Daoy (cell line): ENCODE data around the gene SNX24. TPM values are rescaled to one million over a fixed set of nuclear protein-coding genes. Genes with fewer than 3 reads are reported as not detected.
A peak's percentile ranks its signal among the peaks of the same experiment; 100 is the strongest.
"Not testable (repeated sequence)": the region's sequence is repeated elsewhere in the genome, so short reads cannot be mapped to it uniquely, and the experiment has no call there.

Experiments
- DNase-seq: peaks from one replicate; pipeline ENCODE4 v3.0.0-alpha.2; 2015; ENCODE audit warnings: low read depth
- total RNA-seq: library from RNA; depleted of rRNA; stranded (reverse); fragments of >200 nt; shearing (Covaris generic); gene quantifications from 2 replicates; pipeline ENCODE4 v1.2.3, GENCODE V29; 2014; rRNA removed

The SNX24 gene, protein sequence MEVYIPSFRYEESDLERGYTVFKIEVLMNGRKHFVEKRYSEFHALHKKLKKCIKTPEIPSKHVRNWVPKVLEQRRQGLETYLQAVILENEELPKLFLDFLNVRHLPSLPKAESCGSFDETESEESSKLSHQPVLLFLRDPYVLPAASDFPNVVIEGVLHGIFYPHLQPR
- total RNA-seq, result 36.3 and 36.6 TPM in 2 replicates

DNA sequence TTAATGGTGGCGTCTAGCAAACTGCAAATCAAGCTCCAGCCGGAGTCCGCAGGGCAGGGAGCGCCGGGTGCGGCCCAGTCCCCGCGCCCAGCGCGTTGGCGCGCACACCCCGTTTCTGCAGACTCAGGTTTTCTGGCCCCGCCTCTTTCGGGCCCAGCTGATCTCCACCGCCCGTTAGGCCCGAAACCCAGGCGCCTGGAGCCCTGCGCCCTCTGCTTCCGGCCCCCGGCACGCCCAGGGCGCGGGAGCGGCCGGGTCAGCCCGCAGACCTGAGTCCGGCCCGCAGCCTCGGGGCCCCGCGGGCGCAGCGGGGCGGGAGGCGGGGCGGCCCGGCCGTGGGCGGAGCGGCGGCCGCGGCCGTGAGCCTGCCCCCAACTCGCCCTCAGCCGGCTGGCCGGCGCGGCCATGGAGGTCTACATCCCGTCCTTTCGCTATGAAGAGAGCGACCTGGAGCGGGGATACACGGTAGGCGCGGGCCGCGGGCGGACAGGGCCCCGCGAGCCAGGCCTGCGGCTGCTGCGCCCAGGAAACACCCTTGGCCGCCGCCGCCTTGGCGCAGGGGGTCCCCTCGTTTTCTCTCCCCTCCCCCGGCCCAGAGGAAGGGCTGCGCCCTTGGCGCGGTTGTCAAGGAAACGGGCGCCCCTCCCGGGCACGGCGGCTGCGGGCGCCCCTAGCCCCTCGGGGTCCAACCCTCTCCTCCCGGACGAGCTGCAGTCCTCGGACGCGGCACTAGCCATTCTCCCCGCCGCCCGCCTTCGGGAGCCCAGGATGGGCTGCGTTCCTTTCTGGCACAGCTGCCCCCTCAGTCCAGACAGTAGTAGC is at the start of gene SNX24:
Gene SNX24, plus strand, starts transcription at position 385 of the 822 bp plus-strand sequence. Its CDS starts 21 bp downstream, at position 406.
- peak; percentile 83 for DNase-seq

DNA sequence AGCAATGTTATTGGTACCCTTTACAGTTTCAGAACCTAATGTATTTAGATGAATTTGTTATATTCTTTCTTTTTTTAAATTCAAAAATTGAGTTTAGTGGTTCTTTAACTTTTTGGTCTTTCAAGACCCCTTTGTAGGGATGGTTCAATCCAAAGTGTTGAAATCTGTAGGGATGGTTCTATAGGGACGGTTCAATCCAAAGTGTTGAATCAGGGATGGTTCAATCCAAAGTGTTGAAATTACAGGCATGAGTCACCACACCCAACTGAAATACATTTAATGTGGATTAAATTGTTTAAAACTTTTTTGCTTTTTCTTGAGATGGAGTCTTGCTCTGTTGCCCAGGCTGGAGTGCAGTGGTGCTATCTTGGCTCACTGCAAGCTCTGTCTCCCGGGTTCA is 39.9 kb upstream of the SNX24 start:
- DNase-seq, result no peak

DNA sequence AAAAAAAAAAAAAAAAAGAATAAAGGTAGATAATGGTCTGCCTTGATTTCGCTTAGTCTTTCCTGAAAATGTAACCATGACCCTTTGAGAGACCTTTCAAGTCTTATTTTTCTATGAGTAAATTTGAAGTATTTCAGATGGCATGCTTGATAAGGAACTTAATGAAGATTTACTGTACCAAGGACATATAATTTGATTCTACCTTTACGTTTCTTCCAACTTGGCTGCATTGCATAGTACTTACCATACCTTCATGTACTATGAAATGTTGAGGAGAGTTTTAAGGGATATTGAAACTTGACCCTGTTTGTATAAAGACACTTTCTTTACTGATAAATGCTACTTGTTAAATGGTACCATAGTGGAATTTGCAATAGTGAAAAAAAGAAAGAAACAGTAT is 35.0 kb upstream of the SNX24 start:
- no peak for DNase-seq

DNA sequence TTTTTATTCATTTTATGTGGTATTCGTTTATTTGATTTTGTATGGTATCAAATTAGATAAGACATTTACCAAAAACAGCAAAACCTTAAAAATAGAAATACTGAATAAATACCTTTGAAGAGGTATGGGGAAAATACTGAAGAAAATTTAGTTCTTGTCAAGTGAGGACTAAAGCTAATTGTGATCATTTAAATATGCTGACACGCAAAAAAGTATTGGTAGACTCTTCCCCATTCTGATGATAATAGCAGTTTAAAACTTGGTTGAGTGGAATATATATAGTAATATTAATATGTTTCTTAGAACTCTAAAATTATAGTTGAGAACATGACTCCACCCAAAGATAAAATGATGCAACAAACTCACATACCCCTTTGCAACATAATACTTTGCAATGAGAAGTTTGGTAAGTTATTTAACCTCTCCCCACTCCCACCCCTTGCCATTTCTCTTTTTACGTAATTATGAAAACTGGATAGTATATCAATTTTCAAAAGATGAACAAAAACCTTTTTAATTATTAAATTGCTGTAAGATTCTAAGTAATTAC is 30.1 kb upstream of the SNX24 start:
- no peak for DNase-seq

DNA sequence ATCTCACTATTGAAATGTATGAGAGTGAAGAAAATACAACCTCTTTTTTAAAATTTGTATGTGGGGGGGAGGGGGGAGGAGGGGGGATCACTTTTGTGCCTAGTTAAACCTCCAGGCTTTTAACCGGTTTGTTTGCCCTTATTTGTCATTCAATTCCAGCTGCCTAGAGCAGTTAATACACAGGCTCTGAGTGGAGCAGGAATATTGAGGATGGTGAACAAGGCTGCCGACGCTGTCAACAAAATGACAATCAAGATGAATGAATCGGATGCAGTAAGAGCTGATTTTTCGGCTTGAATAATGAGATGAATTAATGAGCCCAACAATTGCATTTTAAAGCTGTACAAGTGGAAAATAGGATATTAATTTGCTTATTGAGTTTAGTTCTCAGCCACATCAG is 28.7 kb upstream of the SNX24 start:
- DNase-seq, result no peak

DNA sequence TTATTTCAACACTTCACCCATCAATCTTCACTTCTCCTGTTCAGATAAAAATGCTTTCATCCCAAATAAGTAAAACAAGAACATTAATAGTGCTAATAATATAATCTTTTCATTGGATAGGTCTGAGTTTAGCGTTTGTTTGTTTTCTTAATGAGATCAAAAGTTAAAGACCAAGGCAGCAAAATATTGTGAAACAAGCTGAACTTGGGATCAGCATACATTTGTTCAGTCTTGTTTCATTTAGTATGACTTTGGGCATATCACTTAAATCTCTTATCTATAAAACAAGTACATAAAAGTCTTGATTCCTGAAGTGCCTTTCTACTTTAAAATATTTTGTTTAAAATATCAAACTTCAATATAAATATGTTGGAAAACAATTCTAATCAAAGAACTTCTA is 13.4 kb upstream of the SNX24 start:
- DNase-seq, result no peak

DNA sequence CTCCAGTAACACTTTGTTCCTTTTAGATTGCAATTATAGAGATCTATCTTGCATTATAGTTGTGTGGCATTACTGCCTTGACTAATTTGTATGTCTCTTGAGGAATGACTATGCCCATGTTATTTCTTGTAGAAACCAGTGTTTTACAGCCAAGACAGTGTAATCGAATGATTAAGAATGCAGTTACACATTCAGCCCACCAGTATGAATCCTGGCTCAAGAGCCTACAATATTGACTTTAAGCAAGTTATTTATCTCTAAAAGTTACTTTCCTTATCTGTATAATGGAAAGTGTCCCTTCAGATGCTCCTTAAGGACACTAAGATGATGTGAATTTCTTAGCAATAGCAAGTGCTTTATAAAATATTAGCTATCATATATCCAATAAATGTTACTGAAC is 9.7 kb upstream of the SNX24 start:
- DNase-seq, result no peak

DNA sequence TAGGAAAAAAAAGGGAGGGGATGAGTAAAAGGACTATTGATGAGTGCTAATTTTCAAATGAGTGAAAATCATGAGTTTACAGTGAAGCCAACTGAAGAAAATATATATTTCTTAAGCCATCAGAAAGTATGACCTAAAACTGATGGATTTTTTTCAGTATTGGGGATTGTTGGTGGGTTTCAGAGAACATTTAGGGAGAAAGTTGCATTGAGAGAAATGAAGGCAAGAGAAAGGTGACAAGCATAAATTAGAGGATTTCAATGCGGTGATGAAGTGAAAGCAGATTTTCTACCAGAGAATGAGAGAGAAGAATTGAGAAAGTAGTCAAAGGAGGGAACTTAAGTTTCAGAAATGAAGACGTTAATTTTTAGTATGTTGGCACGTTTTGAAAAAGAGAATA is 8.5 kb upstream of the SNX24 start:
- DNase-seq, result no peak

DNA sequence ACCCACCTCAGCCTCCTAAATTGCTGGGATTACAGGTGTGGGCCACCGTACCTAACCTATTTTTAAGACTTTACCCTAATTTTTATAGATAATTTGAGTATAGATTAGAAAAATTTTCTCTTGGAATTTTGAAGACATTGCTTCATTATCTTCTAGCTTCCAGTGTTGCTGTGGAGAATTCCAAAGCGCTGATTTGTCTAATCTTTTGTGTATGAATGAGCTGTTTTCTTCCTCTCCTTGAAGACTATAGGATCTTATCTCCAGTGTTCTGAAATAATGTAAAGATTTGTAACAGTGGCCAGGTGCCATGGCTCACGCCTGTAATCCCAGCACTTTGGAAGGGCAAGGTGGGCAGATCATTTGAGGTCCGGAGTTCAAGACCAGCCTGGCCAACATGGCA is 5.7 kb upstream of the SNX24 start:
- no peak for DNase-seq

DNA sequence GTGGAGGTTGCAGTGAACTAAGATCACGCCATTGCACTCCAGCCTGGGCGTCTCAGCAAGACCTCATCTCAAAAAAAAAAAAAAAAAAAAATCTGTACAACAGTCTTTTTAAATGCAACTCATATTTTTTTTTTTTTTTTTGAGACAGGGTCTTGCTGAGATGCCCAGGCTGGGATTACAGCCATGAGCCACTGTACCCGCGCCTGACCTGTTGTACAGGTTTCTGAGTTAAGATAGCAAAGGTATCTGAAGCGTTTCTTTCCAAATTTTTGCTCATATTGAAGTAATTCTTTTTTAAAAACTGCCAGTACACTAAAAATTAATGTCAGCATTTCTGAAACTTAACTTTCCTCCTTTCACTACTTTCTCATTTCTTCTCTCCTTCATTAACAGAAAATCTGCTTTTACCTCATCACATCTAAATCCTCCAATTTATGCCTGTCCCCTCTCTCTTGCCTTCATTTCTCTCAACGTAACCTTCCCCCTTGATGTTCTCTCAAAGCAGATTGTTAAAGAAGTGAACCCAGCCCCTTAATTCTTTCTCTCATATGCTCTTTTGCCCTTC is 3.3 kb upstream of the SNX24 start:
- no peak for DNase-seq

DNA sequence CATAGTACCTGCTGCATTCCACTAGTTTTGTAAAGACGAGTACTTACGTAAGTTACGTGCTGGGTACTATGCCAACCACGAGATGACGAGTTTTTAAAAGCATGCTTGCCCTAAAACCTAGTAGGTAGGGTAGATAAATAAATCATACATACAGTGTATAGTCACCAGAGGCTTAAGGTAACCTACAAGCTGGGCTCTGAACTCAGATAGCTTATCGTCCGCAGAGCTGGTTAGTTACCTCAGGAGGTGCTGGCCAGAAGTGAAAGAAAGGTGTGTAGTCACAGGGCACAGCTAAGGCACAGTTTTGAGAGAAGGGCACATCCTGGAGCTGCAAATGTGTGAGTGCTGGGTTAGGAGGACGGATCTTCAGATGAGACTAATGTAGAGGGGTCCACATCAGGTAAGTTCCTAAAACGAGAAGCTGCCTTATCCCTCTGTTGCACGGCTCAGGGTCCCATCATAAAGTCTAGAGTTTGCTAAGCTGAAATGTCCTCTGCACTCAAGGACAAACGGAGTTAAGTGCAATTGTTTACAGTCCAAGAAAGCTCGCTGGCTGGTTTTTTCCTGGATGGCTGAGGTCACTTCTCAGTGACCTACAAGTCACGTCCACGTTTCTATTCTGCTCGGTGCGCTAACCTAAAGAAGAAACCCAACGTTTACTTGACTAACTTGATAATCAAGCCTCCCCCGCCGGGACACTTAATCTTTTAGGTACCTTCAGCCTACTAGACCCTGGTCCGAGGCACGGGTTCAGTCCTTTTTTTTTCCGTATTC is 1.1 kb upstream of the SNX24 start:
- DNase-seq, result no peak

DNA sequence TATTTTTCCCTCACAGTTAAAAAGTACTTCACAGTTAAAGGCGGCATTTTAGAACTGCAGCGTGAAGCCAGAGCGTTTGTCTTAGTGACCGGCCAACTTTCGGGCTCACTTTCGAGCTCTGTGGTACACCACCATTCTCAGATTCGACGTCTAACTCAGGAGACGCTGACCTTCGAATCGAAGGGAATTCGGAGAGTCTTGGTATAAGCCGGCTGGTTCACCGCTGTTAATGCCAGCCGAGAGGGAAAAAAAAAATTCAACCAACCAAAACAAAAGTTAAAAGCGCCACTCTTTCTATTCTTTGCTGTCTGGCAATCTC is 544 bp upstream of the SNX24 start:
- DNase-seq, result no peak

DNA sequence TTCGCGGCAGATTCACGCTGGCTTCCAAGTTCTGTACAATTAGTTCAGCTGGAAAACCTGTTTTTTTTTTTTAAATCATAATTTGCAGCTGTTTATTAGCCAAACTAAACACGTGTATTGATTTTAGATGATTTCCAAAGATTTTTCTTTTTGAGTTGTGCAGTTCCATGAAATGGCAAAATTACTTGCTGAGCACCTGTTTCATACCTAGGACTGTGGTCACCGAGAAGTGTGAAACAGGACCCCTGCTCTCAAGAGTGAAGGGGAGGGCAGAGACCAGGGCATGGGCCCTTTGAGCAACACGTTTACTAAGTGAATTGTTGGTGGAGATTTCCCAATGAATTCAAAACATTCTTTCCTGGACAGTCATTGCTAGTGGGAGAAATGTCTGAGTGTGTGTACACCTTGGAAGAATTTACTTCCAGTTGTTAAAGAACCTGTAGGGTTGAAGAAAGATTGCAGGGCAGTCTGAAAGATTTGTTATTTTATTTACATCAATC is 688 bp downstream of the SNX24 start:
- DNase-seq, result peak; percentile 60

DNA sequence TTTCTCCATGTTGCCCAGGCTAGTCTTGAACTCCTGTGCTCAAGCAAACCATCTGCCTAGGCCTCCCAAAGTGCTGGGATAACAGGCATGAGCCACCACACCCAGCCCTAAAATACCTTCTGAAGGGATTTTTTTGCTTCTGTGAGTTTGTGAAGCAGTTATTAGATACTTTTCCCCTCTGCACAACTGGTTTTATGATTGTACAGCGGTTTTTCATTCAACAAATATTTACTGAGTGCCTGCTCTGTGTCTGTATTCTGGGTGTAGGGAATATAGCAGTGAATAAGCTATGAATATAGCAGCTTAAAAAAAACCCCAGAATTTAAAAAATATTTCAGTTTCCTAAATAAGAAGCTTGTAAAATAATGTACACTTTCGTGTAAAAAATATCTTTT is 2.3 kb downstream of the SNX24 start:
- no peak for DNase-seq

DNA sequence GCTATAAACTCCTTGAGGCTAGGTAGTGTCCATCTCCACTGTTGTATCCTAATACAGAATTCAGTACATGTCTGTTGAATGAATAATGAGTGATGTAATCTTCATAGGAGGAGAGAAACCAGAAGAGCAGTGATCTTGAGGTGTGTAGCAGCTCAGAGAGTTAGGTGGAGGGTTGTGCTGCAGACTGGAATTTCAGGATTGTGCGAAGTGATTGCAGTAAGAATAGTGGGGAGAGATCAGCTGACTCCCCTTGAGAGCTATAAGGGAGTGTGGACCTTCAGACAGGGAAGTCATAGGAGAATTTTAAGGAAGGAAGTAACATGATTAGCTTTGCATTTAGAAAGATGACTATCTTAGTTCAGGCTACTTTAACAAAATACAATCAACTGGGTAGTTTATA is 4.4 kb downstream of the SNX24 start:
- no peak for DNase-seq

DNA sequence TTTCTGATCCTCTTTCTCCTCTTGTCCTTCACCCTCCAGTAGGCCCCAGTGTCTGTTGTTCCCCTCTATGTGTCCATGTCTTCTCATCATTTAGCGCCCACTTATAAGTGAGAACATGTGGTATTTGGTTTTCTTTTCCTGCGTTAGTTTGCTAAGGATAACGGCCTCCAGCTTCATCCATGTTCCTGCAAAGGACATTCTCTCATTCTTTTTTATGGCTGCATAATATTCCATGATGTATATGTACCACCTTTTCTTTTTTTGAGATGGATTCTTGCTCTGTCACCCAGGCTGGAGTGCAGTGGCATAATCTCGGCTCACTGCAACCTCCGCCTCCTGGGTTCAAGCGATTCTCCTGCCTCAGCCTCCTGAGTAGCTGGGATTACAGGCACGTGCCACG is 12.1 kb downstream of the SNX24 start:
- DNase-seq, result not testable (repeated sequence)

DNA sequence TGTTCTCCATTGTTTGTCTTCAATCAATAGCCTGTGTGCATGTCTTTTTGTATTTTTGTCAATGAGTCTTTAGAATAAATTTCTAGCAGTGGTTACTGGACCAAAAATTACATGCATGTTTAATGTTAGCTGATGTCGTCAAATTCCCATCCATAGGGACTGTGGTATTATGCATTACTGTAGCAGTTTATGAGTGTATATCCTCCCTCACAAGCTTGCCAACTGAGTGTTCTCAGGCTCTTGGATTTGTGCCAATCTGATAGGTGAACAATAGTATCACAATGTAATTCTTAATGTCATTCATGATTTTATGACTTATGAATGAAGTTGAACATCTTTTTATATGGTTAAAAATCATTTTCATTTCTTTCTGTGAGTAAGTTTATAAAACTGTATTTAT is 13.0 kb downstream of the SNX24 start:
- peak; percentile 24 for DNase-seq

DNA sequence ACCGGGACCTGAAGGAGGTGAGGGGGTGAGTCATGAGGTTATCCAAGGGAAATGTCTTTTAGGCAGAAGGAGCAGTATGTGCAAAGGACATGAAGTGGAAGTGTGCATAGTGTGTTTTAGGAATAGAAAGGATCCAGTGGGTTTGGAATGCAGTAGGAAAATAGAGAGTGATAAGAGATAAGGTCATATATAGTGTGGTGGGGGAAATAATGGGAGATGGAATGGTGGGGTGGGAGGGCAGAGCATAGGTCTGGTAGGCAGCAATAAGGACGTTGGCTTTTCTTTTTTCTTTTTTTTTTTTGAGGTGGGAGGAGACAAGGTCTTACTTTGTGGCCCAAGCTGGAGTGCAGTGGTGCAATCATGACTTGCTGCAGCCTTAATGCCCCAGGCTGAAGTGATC is 17.8 kb downstream of the SNX24 start:
- DNase-seq, result no peak

DNA sequence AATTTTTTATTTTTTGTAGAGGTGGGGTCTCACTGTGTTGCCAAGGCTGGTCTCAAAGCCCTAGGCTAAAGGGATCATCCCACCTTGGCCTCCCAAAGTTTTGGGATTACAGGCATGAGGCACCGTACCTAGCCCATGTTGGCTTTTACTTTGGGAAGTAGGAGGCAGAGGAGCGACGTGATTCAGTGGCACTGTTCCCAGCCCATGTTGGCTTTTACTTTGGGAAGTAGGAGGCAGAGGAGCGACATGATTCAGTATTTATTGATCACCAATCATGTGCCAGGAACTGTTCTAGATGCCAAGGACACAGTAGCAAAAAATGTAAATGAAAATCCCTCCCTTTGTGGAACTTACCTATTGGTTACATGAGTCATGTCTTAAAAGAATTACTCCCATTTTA is 18.3 kb downstream of the SNX24 start:
- no peak for DNase-seq

DNA sequence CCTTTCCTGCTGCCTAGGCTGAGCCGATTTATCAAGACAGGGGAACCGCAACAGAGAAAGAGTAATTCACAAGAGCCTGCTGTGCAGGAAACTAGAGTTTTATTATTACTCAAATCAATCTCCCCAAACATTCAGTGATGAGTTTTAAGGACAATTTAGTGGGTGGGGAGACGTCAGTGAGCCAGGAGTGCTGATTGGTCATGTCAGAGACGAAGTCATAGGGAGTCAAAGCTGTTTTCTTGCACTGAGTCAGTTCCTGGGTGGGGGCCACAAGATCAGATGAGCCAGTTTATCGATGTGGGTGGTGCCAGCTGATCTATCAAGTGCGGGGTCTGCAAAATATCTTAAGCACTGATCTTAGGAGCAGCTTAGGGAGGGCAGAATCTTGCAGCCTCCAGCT is 19.0 kb downstream of the SNX24 start:
- no peak for DNase-seq

DNA sequence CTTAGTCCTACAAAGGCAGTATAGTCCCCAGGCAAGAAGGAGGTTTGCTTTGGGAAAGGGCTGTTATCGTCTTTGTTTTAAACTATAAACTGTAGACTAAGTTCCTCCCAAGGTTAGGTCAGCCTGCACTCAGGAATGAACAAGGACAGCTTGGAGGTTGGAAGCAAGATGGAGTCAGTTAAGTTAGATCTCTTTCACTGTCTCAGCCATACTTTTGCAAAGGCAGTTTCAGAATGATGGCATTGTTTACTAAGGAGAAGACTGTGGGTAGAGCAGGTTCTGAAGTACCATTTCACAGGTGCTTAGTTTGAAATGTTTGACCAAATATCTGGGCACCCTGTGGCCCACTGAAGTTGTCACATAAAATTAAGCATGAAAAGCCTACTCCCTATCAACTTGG is 19.4 kb downstream of the SNX24 start:
- no peak for DNase-seq

DNA sequence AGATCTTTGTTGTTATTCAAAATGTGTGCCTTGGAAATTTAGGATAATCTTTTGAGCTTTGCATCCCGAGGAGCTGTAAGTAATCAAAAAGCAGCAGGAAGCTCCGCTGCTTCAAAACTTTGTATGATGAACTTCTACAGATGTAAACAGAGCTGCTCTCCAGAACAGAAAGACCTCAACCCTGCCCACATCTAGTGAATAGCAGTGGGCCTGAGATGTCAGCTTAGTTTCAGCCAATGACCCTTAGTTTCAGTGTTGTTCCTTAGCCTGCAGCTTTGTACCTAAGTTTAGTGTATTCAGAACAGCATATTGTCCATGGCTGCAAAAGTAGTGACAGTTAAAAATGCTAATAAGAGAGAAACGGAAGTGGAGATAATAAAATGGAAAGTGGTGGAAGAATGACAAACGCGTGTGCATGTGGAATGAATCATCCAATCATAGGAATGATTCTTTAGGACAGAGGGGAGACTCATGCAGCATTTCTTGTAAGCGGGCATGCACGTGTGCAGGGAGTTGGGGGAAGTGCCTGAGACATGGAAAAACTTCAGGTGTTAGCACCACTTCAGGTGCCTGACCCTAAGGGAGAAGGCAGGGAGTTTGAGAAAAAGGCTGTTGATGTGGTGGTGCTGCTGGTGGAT is 24.9 kb downstream of the SNX24 start:
- DNase-seq, result peak; percentile 51
